Activated T-cell treated with anti-CD3 and anti-CD28 coated beads, Interleukin-2, amount 50 U/mL, for 48 hours (primary cell): Measurements from ENCODE around the gene IFITM5.
"Not testable (repeated sequence)": the region's sequence is repeated elsewhere in the genome, so short reads cannot be mapped to it uniquely, and the experiment has no call there.

Source experiments
- DNase-seq, 2 experiments: peaks; one replicate each; pipeline ENCODE4 v3.0.0-alpha.2; 2020

The IFITM5 gene

DNA sequence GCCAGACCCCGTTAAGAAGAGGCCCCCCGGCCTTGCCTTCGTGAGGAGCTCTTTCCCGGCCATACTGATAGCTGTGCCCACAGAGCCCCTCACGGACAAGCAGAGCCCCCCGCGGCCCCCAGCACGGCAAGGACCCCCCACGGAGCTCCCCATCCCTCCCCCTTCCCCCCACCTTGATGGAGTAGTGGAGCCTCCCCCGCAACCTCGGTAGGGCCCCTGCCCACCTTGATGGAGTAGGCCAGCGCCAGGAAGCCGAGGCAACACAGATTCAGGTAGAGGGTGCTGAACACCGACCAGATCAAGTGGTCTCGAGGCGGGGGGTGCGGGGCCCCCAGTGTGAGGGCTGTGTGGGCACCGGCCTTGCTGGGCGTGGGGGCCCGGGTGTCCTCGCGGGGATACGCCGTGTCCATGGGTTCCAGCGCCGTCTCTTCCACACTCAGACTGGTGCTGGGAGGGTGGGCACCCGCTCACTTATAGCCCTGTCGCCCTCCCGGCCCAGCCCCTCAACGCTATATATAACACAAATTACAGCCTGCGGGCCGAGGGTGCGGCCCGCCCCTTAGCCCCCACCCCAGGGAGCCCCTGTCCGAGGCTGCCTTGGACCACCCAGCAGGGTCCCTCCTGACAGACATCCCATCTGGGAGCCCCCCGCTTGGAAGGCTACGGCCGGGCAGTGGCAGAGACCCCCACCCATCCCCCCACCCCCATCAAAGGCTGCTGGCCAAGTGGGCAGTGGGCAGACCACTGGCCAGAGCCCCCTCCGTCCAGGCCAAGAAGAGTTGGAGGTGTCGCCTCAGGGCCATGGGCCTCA, at the start of gene IFITM5:
Gene IFITM5, minus strand, starts transcription at position 446 of the 811 bp plus-strand sequence. Its CDS starts 36 bp downstream, at position 410.
- DNase-seq = no peak

GRCh38 chr11:346529-346928, 47.2 kb upstream of the IFITM5 start:
- DNase-seq = no peak

DNA sequence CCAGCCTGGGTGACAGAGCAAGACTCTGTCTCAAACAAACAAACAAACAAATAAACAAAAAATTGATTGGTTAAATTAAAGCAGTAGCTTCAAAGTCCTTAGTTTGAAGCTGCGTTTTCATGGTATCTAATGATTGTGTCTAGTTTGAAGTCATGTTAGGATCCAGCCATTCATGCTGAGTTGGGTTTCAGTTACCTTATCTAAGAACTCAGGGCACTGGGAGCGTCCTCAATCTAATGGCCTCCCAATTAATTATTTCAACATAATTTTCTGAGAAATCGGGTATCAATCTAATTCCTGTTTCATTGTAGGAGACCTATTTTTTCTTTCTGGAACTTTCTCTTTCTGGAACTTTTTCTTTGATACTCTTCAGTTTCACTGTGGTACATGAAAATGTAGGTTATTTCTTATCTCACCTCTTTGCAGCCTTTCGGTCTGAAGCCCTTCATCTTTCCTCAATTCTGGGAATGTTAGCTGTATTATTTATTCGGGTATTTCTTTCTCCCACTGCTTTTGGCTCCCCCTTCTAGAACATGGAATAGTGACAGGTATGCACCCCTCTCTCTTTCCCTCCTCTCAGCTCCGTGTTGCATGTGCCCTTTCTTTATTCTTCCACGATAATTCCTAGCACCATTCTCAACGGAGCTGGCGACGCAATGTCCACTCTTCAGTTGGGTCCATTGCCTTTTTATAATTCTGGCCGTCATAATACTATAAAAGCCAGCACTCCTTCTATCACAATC, 45.7 kb upstream of the IFITM5 start:
- DNase-seq = no peak

DNA sequence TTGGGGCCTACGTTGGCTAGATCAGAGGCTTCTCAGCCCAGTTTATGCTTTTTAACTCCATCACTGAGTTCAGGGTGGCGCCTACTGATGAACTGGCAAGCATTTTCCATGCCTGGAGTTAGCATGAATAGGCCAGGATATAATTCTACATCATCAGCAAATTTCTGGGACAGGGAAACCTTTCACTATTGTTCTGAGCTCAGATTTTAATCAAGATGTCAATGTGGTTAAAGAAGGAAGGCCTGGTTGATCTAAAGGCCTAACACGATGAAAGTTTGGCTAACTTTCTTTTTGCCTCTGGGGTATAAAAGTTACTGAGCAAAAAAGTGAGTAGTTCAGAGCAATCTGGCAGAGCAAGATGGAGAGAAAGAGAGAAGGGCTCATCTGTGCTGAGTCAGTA, 43.0 kb upstream of the IFITM5 start:
- DNase-seq = no peak

GRCh38 chr11:340539-341512, 41.5 kb upstream of the IFITM5 start:
- DNase-seq = no peak

GRCh38 chr11:339963-340362, 40.6 kb upstream of the IFITM5 start:
- no peak for DNase-seq

DNA sequence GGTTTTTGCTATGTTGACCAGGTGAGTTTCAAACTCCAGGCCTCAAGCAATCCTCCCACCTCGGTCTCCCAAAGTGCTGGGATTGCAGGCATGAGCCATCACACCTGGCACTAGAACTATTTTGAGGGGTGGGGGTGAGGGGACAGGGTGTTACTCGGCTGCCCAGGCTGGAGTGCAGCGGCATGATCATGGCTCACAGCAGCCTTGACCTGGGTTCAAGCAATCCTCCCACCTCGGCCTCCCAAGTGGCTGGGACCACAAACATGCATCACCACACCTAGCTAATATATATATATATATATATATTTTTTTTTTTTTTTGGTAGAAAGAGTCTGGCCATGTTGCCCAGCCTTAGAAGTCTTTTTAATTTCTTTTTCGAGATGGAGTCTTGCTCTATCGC, 38.4 kb upstream of the IFITM5 start:
- no peak for DNase-seq

GRCh38 chr11:336659-337198, 37.4 kb upstream of the IFITM5 start:
- no peak for DNase-seq

- no peak for DNase-seq
Measured at GRCh38 chr11:335779-336658, 36.7 kb upstream of the IFITM5 start.

DNA sequence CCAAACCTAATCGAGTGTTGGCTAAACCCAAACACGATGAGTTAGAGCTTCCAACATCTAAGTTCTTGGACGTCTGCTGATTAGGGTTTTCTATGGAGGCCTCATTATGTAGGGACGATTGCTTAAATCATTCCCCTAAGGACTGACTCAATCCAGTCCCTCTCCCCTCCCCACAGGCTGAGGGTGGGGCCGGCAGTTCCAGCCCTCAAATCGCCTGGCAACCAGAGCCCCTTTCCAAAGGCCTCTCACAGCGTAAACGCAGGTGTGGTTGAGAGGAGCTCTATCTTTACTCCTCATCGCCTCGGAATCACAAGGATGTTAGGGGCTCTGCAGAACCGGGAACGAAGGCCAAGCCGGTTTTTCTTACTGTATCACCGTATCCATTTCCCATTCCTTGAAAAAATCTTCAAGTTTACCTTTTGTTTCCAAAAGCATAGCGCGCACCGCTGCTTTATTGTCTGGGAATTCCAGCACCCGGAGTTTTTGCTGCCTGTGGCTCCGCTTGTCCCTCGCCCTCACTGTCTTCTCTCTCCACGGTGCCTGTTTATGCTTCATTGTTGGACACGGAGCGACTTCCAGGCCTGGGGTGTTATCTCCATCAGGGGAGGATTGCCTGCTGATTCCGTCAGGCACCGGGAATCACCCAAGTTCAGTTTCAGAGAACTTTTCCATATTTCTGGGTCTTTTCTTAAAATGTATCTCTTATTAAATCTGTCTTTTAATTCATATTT, 35.1 kb upstream of the IFITM5 start:
- no peak for DNase-seq

- not testable (repeated sequence) for DNase-seq
Measured at GRCh38 chr11:333616-334263, 34.4 kb upstream of the IFITM5 start.

GRCh38 chr11:332651-333480, 33.5 kb upstream of the IFITM5 start:
- no peak for DNase-seq

DNA sequence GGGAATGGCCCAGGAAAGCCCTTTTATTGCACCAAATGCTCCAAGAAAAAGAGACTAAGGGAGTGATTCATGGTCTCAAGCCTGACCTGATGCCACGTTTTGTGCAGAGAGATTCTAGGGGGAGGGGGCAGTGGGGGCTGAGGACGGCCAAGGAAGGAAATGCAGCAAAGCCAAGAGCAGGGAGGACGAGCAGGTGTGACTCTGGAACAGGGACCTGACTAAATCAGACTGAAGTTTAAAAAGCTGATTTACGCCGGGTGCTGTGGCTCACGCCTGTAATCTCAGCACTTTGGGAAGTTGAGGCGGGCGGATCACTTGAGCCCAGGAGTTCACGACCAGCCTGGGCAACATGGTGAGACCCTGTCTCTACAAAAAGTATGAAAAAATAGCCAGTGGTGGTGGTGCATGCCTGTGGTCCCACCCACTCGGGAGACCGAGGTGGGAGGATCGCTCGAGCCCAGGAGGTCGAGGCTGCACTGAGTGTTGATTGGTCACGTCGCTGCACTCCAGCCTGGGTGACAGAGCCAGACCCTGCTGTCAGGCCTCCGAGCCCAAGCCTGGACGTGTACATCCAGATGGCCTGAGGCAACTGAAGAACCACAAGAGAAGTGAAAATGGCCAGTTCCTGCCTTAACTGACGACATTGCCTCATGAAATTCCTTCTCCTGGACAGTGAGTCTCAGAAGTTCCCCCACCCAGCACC, 32.2 kb upstream of the IFITM5 start:
- DNase-seq = no peak

GRCh38 chr11:330694-331357, 31.5 kb upstream of the IFITM5 start:
- DNase-seq = peak; percentile 46 to 57

GRCh38 chr11:330307-330693, 31.0 kb upstream of the IFITM5 start:
- no peak for DNase-seq

- DNase-seq = no peak
Measured at GRCh38 chr11:329886-330253, 30.5 kb upstream of the IFITM5 start.

DNA sequence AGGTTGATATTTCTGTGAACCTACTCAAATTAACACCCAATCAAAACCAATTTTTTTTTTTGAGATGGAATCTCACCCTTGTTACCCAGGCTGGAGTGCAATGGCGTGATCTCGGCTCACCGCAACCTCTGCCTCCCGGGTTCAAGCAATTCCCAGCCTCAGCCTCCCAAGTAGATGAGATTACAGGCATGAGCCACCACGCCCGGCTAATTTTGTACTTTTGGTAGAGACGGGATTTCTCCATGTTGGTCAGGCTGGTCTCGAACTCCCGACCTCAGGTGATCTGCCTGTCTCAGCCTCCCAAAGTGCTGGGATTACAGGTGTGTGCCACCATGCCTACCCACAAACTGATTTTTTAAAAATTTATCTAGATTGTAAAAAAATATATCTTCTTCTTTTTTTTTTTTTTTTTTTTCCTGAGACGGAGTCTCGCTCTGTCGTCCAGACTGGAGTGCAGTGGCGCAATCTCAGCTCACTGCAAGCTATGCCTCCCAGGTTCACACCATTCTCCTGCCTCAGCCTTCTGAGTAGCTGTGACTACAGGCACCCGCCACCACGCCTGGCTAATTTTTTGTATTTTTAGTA, 29.3 kb upstream of the IFITM5 start:
- not testable (repeated sequence) for DNase-seq

- DNase-seq = no peak
Measured at GRCh38 chr11:328012-328411, 28.7 kb upstream of the IFITM5 start.
